K562 (cell line): ENCODE results near the gene DMAC2. TPM values are rescaled to one million over a fixed set of nuclear protein-coding genes. Genes with fewer than 3 reads are reported as not detected.
A peak's percentile ranks its signal among the peaks of the same experiment; 100 is the strongest.

Experiments used
- ARNT ChIP-seq, 2 experiments: fragments of 450-650 bp; IDR thresholded peaks; 2 replicates each; pipeline ENCODE4 v1.6.1; 2016; ENCODE audit warnings: mild to moderate bottlenecking in 1 of 2
- BDP1 ChIP-seq: IDR thresholded peaks from 3 replicates; pipeline ENCODE4 v1.6.1; 2011; ENCODE audit not compliant: insufficient read length, insufficient read depth
- BRD9 ChIP-seq: fragments of 450-650 bp; IDR thresholded peaks from 2 replicates; pipeline ENCODE4 v1.6.1; 2018; ENCODE audit warnings: low read depth; ENCODE audit not compliant: partially characterized antibody
- CBX1 ChIP-seq: sonication (generic); IDR thresholded peaks from 2 replicates; pipeline ENCODE4 v1.6.1; 2016; ENCODE audit warnings: antibody characterized with exemption, low read depth, mild to moderate bottlenecking
- CBX5 ChIP-seq: IDR thresholded peaks from 2 replicates; pipeline ENCODE4 v1.6.1; 2014; ENCODE audit warnings: low read depth, borderline replicate concordance
- CEBPG ChIP-seq, 3 experiments: fragments of 200-800 bp in 1 of 3; sonication (Bioruptor generic) in 1 of 3; sonication (generic) in 1 of 3; formaldehyde crosslinking in 1 of 3; IDR thresholded peaks in 2 of 3; conservative IDR thresholded peaks in 1 of 3; 2 replicates each; pipeline versions ENCODE4 v1.6.1 to v1.8.0; 2016 to 2022; ENCODE audit warnings: missing compliant biosample characterization in 2 of 3, missing genetic modification characterization in 2 of 3, mild to moderate bottlenecking in 1 of 3, missing genetic modification reagents in 1 of 3
- ETV1 ChIP-seq: fragments of 450-650 bp; conservative IDR thresholded peaks from 2 replicates; pipeline ENCODE4 v1.6.1; 2016; ENCODE audit warnings: missing genetic modification characterization, control low read depth, low read depth, missing compliant biosample characterization
- HDGF ChIP-seq: fragments of 450-650 bp; IDR thresholded peaks from 2 replicates; pipeline ENCODE4 v1.6.1; 2016
- NBN ChIP-seq: fragments of 450-650 bp; IDR thresholded peaks from 2 replicates; pipeline ENCODE4 v1.6.1; 2016; ENCODE audit warnings: low read depth, mild to moderate bottlenecking
- NCOR1 ChIP-seq: fragments of 450-650 bp; IDR thresholded peaks from 2 replicates; pipeline ENCODE4 v1.6.1; 2016; ENCODE audit warnings: mild to moderate bottlenecking, moderate library complexity
- PML ChIP-seq: IDR thresholded peaks from 2 replicates; pipeline ENCODE4 v1.6.1; 2012; ENCODE audit warnings: low read length, inconsistent platforms
- RNF2 ChIP-seq: sonication (generic); IDR thresholded peaks from 2 replicates; pipeline ENCODE4 v1.6.1; 2016
- SNIP1 ChIP-seq: fragments of 450-650 bp; IDR thresholded peaks from 2 replicates; pipeline ENCODE4 v1.7.1; 2017; ENCODE audit warnings: low read depth, mild to moderate bottlenecking
- TAL1 ChIP-seq: fragments of 450-650 bp; IDR thresholded peaks from 2 replicates; pipeline ENCODE4 v1.6.1; 2016; ENCODE audit warnings: mild to moderate bottlenecking
- TSC22D4 ChIP-seq: fragments of 450-650 bp; IDR thresholded peaks from 2 replicates; pipeline ENCODE4 v1.6.1; 2016; ENCODE audit warnings: missing genetic modification characterization, missing biosample characterization, control low read depth
- U2AF2 ChIP-seq: fragments of 200-400 bp; formaldehyde crosslinking; optimal IDR thresholded peaks from 2 replicates; pipeline ENCODE3; 2017; ENCODE audit warnings: low read depth, mild to moderate bottlenecking, low read length
- ZBED1 ChIP-seq: IDR thresholded peaks from 2 replicates; pipeline ENCODE4 v1.6.1; 2014
- ZFP30 ChIP-seq: fragments of 250-450 bp; sonication (Bioruptor Pico); IDR thresholded peaks from 2 replicates; pipeline ENCODE4 v1.8.0; 2022; ENCODE audit warnings: moderate library complexity, mild to moderate bottlenecking, inconsistent platforms, borderline replicate concordance
- ZFPM2 ChIP-seq: fragments of 250-450 bp; sonication (Bioruptor Pico); IDR thresholded peaks from 2 replicates; pipeline ENCODE4 v1.5.1; 2022; ENCODE audit warnings: mild to moderate bottlenecking
- ZNF140 ChIP-seq: fragments of 250-450 bp; sonication (Bioruptor Pico); IDR thresholded peaks from 2 replicates; pipeline ENCODE4 v1.8.0; 2021; ENCODE audit warnings: moderate library complexity, mild to moderate bottlenecking, inconsistent platforms
- ZNF347 ChIP-seq: fragments of 450-650 bp; formaldehyde crosslinking; IDR thresholded peaks from 2 replicates; pipeline ENCODE4 v1.4.0; 2020; ENCODE audit warnings: low read depth, mild to moderate bottlenecking, moderate library complexity
- ZNF766 ChIP-seq: fragments of 200-800 bp; sonication (Bioruptor generic); conservative IDR thresholded peaks from 2 replicates; pipeline ENCODE4 v1.6.1; 2016; ENCODE audit warnings: missing genetic modification characterization, missing compliant biosample characterization
- ZSCAN29 ChIP-seq: fragments of 450-650 bp; IDR thresholded peaks from 2 replicates; pipeline ENCODE4 v1.6.1; 2017
- polyA plus RNA-seq, 8 experiments: library from polyadenylated mRNA; depleted of rRNA in 4 of 8; stranded (reverse) in 5 of 8; unstranded in 3 of 8; fragments of >200 nt; fragmentation: Nextera tagmentation in 2 of 8; fragmentation: Illumina TruSeq in 1 of 8; extraction: Ambion mirVana in 2 of 8; extraction: Trizol in 1 of 8; gene quantifications; 2 replicates each; pipeline versions ENCODE4 v1.2.1 to v1.2.3, GENCODE V29; 2011 to 2014; ENCODE audit warnings: inconsistent platforms in 1 of 8, missing spikeins in 1 of 8
- total RNA-seq, 7 experiments: library from RNA; depleted of rRNA in 6 of 7; stranded (reverse); fragments of >200 nt in 6 of 7; fragmentation: Illumina TruSeq in 2 of 7; extraction: Trizol in 2 of 7; gene quantifications; 2 replicates each; pipeline versions ENCODE4 v1.2.1 to v1.2.3, GENCODE V29; 2011 to 2021; ENCODE audit warnings: low replicate concordance in 1 of 7
- TF ChIP-seq, protein P1 (sequence below): sonication (generic); formaldehyde crosslinking; IDR thresholded peaks from 2 replicates; pipeline ENCODE4 v1.9.0; 2022; ENCODE audit warnings: mild to moderate bottlenecking, missing genetic modification reagents
- TF ChIP-seq, protein P2 (sequence below): fragments of 250-450 bp; sonication (Bioruptor Pico); IDR thresholded peaks from 2 replicates; pipeline ENCODE4 v1.8.0; 2022; ENCODE audit warnings: inconsistent platforms, mild to moderate bottlenecking, moderate library complexity, borderline replicate concordance
- TF ChIP-seq, protein P3 (sequence below): fragments of 250-450 bp; sonication (Bioruptor Pico); IDR thresholded peaks from 2 replicates; pipeline ENCODE4 v1.8.0; 2022; ENCODE audit warnings: moderate library complexity, mild to moderate bottlenecking, inconsistent platforms
- TF ChIP-seq, protein P4 (sequence below): sonication (generic); IDR thresholded peaks from 2 replicates; pipeline ENCODE4 v1.6.1; 2016
- TF ChIP-seq, protein P5 (sequence below): sonication (generic); formaldehyde crosslinking; IDR thresholded peaks from 2 replicates; pipeline ENCODE4 v1.8.1; 2023; ENCODE audit warnings: mild to moderate bottlenecking, missing genetic modification reagents

The DMAC2 gene
- total and polyA plus RNA-seq, 9 of the 15 experiments (the other 6 are each of a cell fraction or from before 2014, with no cell fraction given) = 12.9 to 61.2 (median 43.1) TPM

DNA sequence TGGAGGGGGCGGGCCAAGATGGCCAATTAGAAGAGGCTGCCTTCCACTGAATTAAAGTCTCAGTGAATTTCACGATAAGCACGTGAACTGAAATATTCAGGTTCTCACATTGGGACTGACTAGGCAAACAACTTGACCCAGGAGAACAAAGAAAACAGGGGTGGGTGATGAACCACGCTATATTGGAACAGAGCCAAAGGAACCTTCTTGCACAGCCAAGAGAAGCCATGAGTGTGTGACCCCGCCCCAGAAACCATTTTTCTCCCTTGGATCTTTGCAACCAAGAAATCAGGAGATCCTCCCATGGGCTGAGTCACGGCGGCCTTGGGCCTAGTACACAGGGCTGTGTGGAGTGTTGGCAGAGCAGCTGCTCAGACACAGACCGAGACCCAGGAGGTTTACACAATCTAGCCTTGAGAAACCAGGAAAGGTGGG, 40.1 kb upstream of the DMAC2 start (continued):
- TF ChIP-seq, protein P1, sequence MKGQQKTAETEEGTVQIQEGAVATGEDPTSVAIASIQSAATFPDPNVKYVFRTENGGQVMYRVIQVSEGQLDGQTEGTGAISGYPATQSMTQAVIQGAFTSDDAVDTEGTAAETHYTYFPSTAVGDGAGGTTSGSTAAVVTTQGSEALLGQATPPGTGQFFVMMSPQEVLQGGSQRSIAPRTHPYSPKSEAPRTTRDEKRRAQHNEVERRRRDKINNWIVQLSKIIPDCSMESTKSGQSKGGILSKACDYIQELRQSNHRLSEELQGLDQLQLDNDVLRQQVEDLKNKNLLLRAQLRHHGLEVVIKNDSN (CRISPR knock-in tag) = no peak
- no peak for TF ChIP-seq PML
- no peak for TF ChIP-seq NBN
- TF ChIP-seq, protein P2, sequence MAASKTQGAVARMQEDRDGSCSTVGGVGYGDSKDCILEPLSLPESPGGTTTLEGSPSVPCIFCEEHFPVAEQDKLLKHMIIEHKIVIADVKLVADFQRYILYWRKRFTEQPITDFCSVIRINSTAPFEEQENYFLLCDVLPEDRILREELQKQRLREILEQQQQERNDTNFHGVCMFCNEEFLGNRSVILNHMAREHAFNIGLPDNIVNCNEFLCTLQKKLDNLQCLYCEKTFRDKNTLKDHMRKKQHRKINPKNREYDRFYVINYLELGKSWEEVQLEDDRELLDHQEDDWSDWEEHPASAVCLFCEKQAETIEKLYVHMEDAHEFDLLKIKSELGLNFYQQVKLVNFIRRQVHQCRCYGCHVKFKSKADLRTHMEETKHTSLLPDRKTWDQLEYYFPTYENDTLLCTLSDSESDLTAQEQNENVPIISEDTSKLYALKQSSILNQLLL (CRISPR knock-in tag) = no peak
- no peak for TF ChIP-seq NCOR1
- TF ChIP-seq, protein P3, sequence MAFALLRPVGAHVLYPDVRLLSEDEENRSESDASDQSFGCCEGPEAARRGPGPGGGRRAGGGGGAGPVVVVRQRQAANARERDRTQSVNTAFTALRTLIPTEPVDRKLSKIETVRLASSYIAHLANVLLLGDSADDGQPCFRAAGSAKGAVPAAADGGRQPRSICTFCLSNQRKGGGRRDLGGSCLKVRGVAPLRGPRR (CRISPR knock-in tag) = no peak
- TF ChIP-seq ZSCAN29 = no peak
- TF ChIP-seq TAL1 = no peak
- TF ChIP-seq HDGF = no peak
- no peak for TF ChIP-seq RNF2
- no peak for TF ChIP-seq BDP1
- TF ChIP-seq CEBPG (CRISPR knock-in tag; IDR thresholded peaks at IDR 0.05) = no peak
- no peak for TF ChIP-seq CEBPG (tag; conservative IDR thresholded peaks at IDR 0.05 in 1 of 2, IDR thresholded peaks at IDR 0.05 in 1 of 2)
- TF ChIP-seq ZFPM2 (CRISPR knock-in tag) = no peak
- no peak for TF ChIP-seq ZNF140
- 0 out of 2 replicates have a peak, but pooled peaks have one; percentile 41 for TF ChIP-seq ZNF766 (CRISPR knock-in tag)
- TF ChIP-seq ZBED1 = no peak
- no peak for TF ChIP-seq ZNF347 (CRISPR knock-in tag)
- no peak for TF ChIP-seq TSC22D4 (tag)
- 0 out of 2 replicates have a peak, but pooled peaks have one; percentile 30 for TF ChIP-seq CBX1
- TF ChIP-seq ZFP30 (CRISPR knock-in tag) = no peak
- no peak for TF ChIP-seq SNIP1
- TF ChIP-seq, protein P4, sequence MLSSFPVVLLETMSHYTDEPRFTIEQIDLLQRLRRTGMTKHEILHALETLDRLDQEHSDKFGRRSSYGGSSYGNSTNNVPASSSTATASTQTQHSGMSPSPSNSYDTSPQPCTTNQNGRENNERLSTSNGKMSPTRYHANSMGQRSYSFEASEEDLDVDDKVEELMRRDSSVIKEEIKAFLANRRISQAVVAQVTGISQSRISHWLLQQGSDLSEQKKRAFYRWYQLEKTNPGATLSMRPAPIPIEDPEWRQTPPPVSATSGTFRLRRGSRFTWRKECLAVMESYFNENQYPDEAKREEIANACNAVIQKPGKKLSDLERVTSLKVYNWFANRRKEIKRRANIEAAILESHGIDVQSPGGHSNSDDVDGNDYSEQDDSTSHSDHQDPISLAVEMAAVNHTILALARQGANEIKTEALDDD = no peak
- TF ChIP-seq, protein P5, sequence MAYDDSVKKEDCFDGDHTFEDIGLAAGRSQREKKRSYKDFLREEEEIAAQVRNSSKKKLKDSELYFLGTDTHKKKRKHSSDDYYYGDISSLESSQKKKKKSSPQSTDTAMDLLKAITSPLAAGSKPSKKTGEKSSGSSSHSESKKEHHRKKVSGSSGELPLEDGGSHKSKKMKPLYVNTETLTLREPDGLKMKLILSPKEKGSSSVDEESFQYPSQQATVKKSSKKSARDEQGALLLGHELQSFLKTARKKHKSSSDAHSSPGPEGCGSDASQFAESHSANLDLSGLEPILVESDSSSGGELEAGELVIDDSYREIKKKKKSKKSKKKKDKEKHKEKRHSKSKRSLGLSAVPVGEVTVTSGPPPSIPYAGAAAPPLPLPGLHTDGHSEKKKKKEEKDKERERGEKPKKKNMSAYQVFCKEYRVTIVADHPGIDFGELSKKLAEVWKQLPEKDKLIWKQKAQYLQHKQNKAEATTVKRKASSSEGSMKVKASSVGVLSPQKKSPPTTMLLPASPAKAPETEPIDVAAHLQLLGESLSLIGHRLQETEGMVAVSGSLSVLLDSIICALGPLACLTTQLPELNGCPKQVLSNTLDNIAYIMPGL (CRISPR knock-in tag) = no peak
- no peak for TF ChIP-seq ETV1 (tag)
- no peak for TF ChIP-seq ARNT (IDR thresholded peaks at IDR 0.05)
- TF ChIP-seq BRD9 = no peak
- TF ChIP-seq U2AF2 = no peak
- TF ChIP-seq CBX5 = no peak
